ENCODE results near the gene TRMT61B.

The TRMT61B gene

GRCh38 chr2:28868611-28869010 is 1.5 kb downstream of the TRMT61B start:
- H2AFZ ChIP-seq (ENCODE audit: low read depth, low read length), result no peak overlapping the region
- no peak overlapping the region for H2BK12ac ChIP-seq (ENCODE audit: low read length in 2 of 2)
- no peak overlapping the region for H2BK15ac ChIP-seq (ENCODE audit: low read depth, poor library complexity, severe bottlenecking)
- peaks cover 0 to 12% of the 10 kb centered on the region in 2 experiments for H3K36me3 ChIP-seq (ENCODE audit: control insufficient read depth in 1 of 2, insufficient read depth in 2 of 2, low read depth in 1 of 2, low read length in 2 of 2)
- H3K4me3 ChIP-seq (ENCODE audit: insufficient read depth in 1 of 2, low read depth in 1 of 2, low read length in 2 of 2), result peak overlapping the region in 1 of 2 experiments; percentile 97
- no peak overlapping the region for H3K23ac ChIP-seq (ENCODE audit: low read length in 2 of 2)
- no peaks in the 10 kb centered on the region for H3K27me3 ChIP-seq (ENCODE audit: control insufficient read depth in 1 of 2, insufficient read depth in 1 of 2, low read length in 2 of 2)
- no peak overlapping the region for H3K4ac ChIP-seq (ENCODE audit: low read depth in 1 of 2, low read length in 2 of 2)
- H4K91ac ChIP-seq (ENCODE audit: low read length), result no peak overlapping the region
- 88% methylated on average over 12 of the region's 12 CpGs for WGBS
- no peak overlapping the region for H4K8ac ChIP-seq (ENCODE audit: low read length)
- peaks cover 19% of the 10 kb centered on the region for H3K79me1 ChIP-seq (replicated peaks; ENCODE audit: low read length, poor library complexity, severe bottlenecking)
- H2AK5ac ChIP-seq (ENCODE audit: low read length, severe bottlenecking), result no peak overlapping the region
- H3K27ac ChIP-seq (ENCODE audit: low read length, poor library complexity, severe bottlenecking), result no peak overlapping the region
- H2BK5ac ChIP-seq (ENCODE audit: low read depth, low read length, poor library complexity, severe bottlenecking), result no peak overlapping the region
- no peak overlapping the region for H3K14ac ChIP-seq (ENCODE audit: low read length in 2 of 2)
- H3K4me2 ChIP-seq (ENCODE audit: low read length, poor library complexity, severe bottlenecking), result peak overlapping the region; percentile 29
- peaks cover 8% of the 10 kb centered on the region for H3K4me1 ChIP-seq (ENCODE audit: control insufficient read depth, insufficient read depth, low read depth, low read length)
- no peak for DNase-seq
- no peaks in the 10 kb centered on the region for H3K9me3 ChIP-seq (ENCODE audit: control insufficient read depth, low read length)
- H3K9ac ChIP-seq (ENCODE audit: low read length), result peak overlapping the region; percentile 97
- H3K18ac ChIP-seq (ENCODE audit: low read depth in 1 of 2, low read length in 2 of 2), result no peak overlapping the region
- H2BK120ac ChIP-seq (ENCODE audit: low read depth, low read length), result no peak overlapping the region

- Histone ChIP-seq H2BK12ac (ENCODE audit: low read length in 2 of 2) (no peak overlapping the region), H3K23ac (ENCODE audit: low read length in 2 of 2) (no peak overlapping the region), H2BK120ac (ENCODE audit: low read depth, low read length) (no peak overlapping the region), H3K18ac (ENCODE audit: low read depth in 1 of 2, low read length in 2 of 2) (no peak overlapping the region), H2BK15ac (ENCODE audit: low read depth, poor library complexity, severe bottlenecking) (no peak overlapping the region), H3K4me1 (ENCODE audit: control insufficient read depth, insufficient read depth, low read depth, low read length) (no peaks in the 10 kb centered on the region), H2AFZ (ENCODE audit: low read depth, low read length) (no peak overlapping the region), H3K14ac (ENCODE audit: low read length in 2 of 2) (no peak overlapping the region), H3K79me1 (replicated peaks; ENCODE audit: low read length, poor library complexity, severe bottlenecking) (peaks cover 12% of the 10 kb centered on the region), H2AK5ac (ENCODE audit: low read length, severe bottlenecking) (no peak overlapping the region), H4K8ac (ENCODE audit: low read length) (no peak overlapping the region), H3K4me3 (ENCODE audit: insufficient read depth in 1 of 2, low read depth in 1 of 2, low read length in 2 of 2) (no peak overlapping the region), H3K4ac (ENCODE audit: low read depth in 1 of 2, low read length in 2 of 2) (no peak overlapping the region), H3K9me3 (ENCODE audit: control insufficient read depth, low read length) (no peaks in the 10 kb centered on the region), H4K91ac (ENCODE audit: low read length) (no peak overlapping the region), H3K9ac (ENCODE audit: low read length) (no peak overlapping the region), H3K27me3 (ENCODE audit: control insufficient read depth in 1 of 2, insufficient read depth in 1 of 2, low read length in 2 of 2) (no peaks in the 10 kb centered on the region), H3K36me3 (ENCODE audit: control insufficient read depth in 1 of 2, insufficient read depth in 2 of 2, low read depth in 1 of 2, low read length in 2 of 2) (peaks cover 4 to 41% of the 10 kb centered on the region in 2 experiments), H3K4me2 (ENCODE audit: low read length, poor library complexity, severe bottlenecking) (no peak overlapping the region), H3K27ac (ENCODE audit: low read length, poor library complexity, severe bottlenecking) (no peak overlapping the region), H2BK5ac (ENCODE audit: low read depth, low read length, poor library complexity, severe bottlenecking) (no peak overlapping the region)
- DNase-seq, result no peak
Measured at GRCh38 chr2:28855977-28856376, 14.1 kb downstream of the TRMT61B start.

GRCh38 chr2:28855193-28855592 is 14.9 kb downstream of the TRMT61B start:
- no peak overlapping the region for H3K18ac ChIP-seq (ENCODE audit: low read depth in 1 of 2, low read length in 2 of 2)
- WGBS, result 94% methylated on average over 1 of the region's 1 CpG
- no peak overlapping the region for H4K91ac ChIP-seq (ENCODE audit: low read length)

GRCh38 chr2:28842042-28842441 is 28.1 kb downstream of the TRMT61B start:
- H2BK5ac ChIP-seq (ENCODE audit: low read depth, low read length, poor library complexity, severe bottlenecking), result no peak overlapping the region
- H2BK120ac ChIP-seq (ENCODE audit: low read depth, low read length), result no peak overlapping the region
- H3K4me1 ChIP-seq (ENCODE audit: control insufficient read depth, insufficient read depth, low read depth, low read length), result no peaks in the 10 kb centered on the region
- H2BK15ac ChIP-seq (ENCODE audit: low read depth, poor library complexity, severe bottlenecking), result no peak overlapping the region
- H3K4me2 ChIP-seq (ENCODE audit: low read length, poor library complexity, severe bottlenecking), result no peak overlapping the region
- H3K18ac ChIP-seq (ENCODE audit: low read depth in 1 of 2, low read length in 2 of 2), result no peak overlapping the region
- DNase-seq, result no peak
- no peak overlapping the region for H3K4me3 ChIP-seq (ENCODE audit: insufficient read depth in 1 of 2, low read depth in 1 of 2, low read length in 2 of 2)
- H3K9me3 ChIP-seq (ENCODE audit: control insufficient read depth, low read length), result no peaks in the 10 kb centered on the region
- no peak overlapping the region for H3K9ac ChIP-seq (ENCODE audit: low read length)
- no peaks in the 10 kb centered on the region for H3K79me1 ChIP-seq (replicated peaks; ENCODE audit: low read length, poor library complexity, severe bottlenecking)
- no peak overlapping the region for H2BK12ac ChIP-seq (ENCODE audit: low read length in 2 of 2)
- no peak overlapping the region for H3K4ac ChIP-seq (ENCODE audit: low read depth in 1 of 2, low read length in 2 of 2)
- peak overlapping the region; percentile 10 for H3K27ac ChIP-seq (ENCODE audit: low read length, poor library complexity, severe bottlenecking)
- H3K36me3 ChIP-seq (ENCODE audit: control insufficient read depth in 1 of 2, insufficient read depth in 2 of 2, low read depth in 1 of 2, low read length in 2 of 2), result peaks cover 8 to 18% of the 10 kb centered on the region in 2 experiments
- no peak overlapping the region for H2AK5ac ChIP-seq (ENCODE audit: low read length, severe bottlenecking)
- no peaks in the 10 kb centered on the region for H3K27me3 ChIP-seq (ENCODE audit: control insufficient read depth in 1 of 2, insufficient read depth in 1 of 2, low read length in 2 of 2)
- H4K8ac ChIP-seq (ENCODE audit: low read length), result no peak overlapping the region
- no peak overlapping the region for H2AFZ ChIP-seq (ENCODE audit: low read depth, low read length)
- no peak overlapping the region for H3K23ac ChIP-seq (ENCODE audit: low read length in 2 of 2)
- no peak overlapping the region for H3K14ac ChIP-seq (ENCODE audit: low read length in 2 of 2)
- WGBS, result 62% methylated on average over 3 of the region's 3 CpGs
- H4K91ac ChIP-seq (ENCODE audit: low read length), result no peak overlapping the region

More at GRCh38 chr2:28855193-28855592, 14.9 kb downstream of the TRMT61B start:
- Histone ChIP-seq H3K4me1 (ENCODE audit: control insufficient read depth, insufficient read depth, low read depth, low read length) (no peaks in the 10 kb centered on the region), H3K23ac (ENCODE audit: low read length in 2 of 2) (no peak overlapping the region), H2BK120ac (ENCODE audit: low read depth, low read length) (no peak overlapping the region), H2AFZ (ENCODE audit: low read depth, low read length) (no peak overlapping the region), H3K14ac (ENCODE audit: low read length in 2 of 2) (no peak overlapping the region), H3K27ac (ENCODE audit: low read length, poor library complexity, severe bottlenecking) (no peak overlapping the region), H3K9me3 (ENCODE audit: control insufficient read depth, low read length) (no peaks in the 10 kb centered on the region), H4K8ac (ENCODE audit: low read length) (no peak overlapping the region), H3K27me3 (ENCODE audit: control insufficient read depth in 1 of 2, insufficient read depth in 1 of 2, low read length in 2 of 2) (no peaks in the 10 kb centered on the region), H2AK5ac (ENCODE audit: low read length, severe bottlenecking) (no peak overlapping the region), H3K4ac (ENCODE audit: low read depth in 1 of 2, low read length in 2 of 2) (no peak overlapping the region), H2BK5ac (ENCODE audit: low read depth, low read length, poor library complexity, severe bottlenecking) (no peak overlapping the region), H3K9ac (ENCODE audit: low read length) (no peak overlapping the region), H3K4me3 (ENCODE audit: insufficient read depth in 1 of 2, low read depth in 1 of 2, low read length in 2 of 2) (no peak overlapping the region), H2BK15ac (ENCODE audit: low read depth, poor library complexity, severe bottlenecking) (no peak overlapping the region), H3K4me2 (ENCODE audit: low read length, poor library complexity, severe bottlenecking) (no peak overlapping the region), H2BK12ac (ENCODE audit: low read length in 2 of 2) (no peak overlapping the region), H3K79me1 (replicated peaks; ENCODE audit: low read length, poor library complexity, severe bottlenecking) (peaks cover 12% of the 10 kb centered on the region), H3K36me3 (ENCODE audit: control insufficient read depth in 1 of 2, insufficient read depth in 2 of 2, low read depth in 1 of 2, low read length in 2 of 2) (peaks cover 4 to 41% of the 10 kb centered on the region in 2 experiments)
- DNase-seq, result peak; percentile 21

Data from mesenchymal stem cell (in vitro differentiated cells and primary cell).